HCT116 (cell line): ENCODE data around the gene PLAC8. TPM values are rescaled to one million over a fixed set of nuclear protein-coding genes. Genes with fewer than 3 reads are reported as not detected.
A peak's percentile ranks its signal among the peaks of the same experiment; 100 is the strongest.

Experiments used
- ATAC-seq: fragments of 200-7000 bp; cut with Tn5 transposase; 2 replicates; pipeline ENCODE4 v1.9.1; 2020; ENCODE audit warnings: mild to moderate bottlenecking, moderate library complexity
- BruUV-seq: library from RNA; stranded (reverse); fragments of 400-500 nt; replicated peaks from 2 replicates; lab custom pipeline; 2021; lab: Mats Ljungman, UMichigan
- CTCF ChIA-PET: fragments of 300-600 bp; sonication (Branson Sonifier 250); formaldehyde crosslinking; loops from one replicate; lab custom pipeline; 2021; ENCODE audit warnings: antibody characterized with exemption; lab: Charles Lee
- POLR2A ChIA-PET: fragments of 300-600, 350-600 bp; sonication (Branson Sonifier 250); formaldehyde crosslinking; loops from one replicate; lab custom pipeline; 2021; ENCODE audit warnings: antibody characterized with exemption; lab: Charles Lee
- RAD21 ChIA-PET, 2 experiments: fragments of 300-600 bp; sonication (Branson Sonifier 250); formaldehyde crosslinking; loops; one replicate each; lab custom pipeline; 2023; ENCODE audit warnings: low total read pairs in 2 of 2; ENCODE audit not compliant: uncharacterized antibody in 2 of 2, unreplicated experiment in 2 of 2, low non-redundant PET in 1 of 2; lab: Charles Lee
- DNase-seq: peaks from one replicate; pipeline ENCODE4 v3.0.0-alpha.2; 2010; ENCODE audit warnings: low read depth, low spot score
- H2AFZ ChIP-seq: fragments of 200-600 bp; shearing (Covaris generic), sonication (generic); 2 replicates; pipeline ENCODE4 v1.6.1; 2017; ENCODE audit warnings: low read depth, mixed run types, mixed read lengths, antibody characterized with exemption, low read length; ENCODE audit not compliant: poor library complexity, severe bottlenecking
- H3K27ac ChIP-seq: 2 replicates; pipeline ENCODE4 v1.5.1; 2012; ENCODE audit warnings: low read depth, low read length
- H3K27me3 ChIP-seq: fragments of 200-600 bp; sonication (generic); 2 replicates; pipeline ENCODE4 v1.6.1; 2016; ENCODE audit warnings: mixed run types, low read length, mixed read lengths; ENCODE audit not compliant: insufficient read depth
- H3K36me3 ChIP-seq, 2 experiments: fragments of 200-500 bp in 1 of 2; fragments of 200-600 bp in 1 of 2; sonication (Bioruptor generic) in 1 of 2; sonication (generic) in 1 of 2; 2 replicates each; pipeline versions ENCODE4 v1.5.1 to v1.6.1; 2014 to 2016; ENCODE audit warnings: low read length in 2 of 2, inconsistent platforms in 1 of 2, mixed read lengths in 1 of 2, mixed run types in 1 of 2; ENCODE audit not compliant: insufficient read depth in 2 of 2, control insufficient read depth in 1 of 2
- H3K4me1 ChIP-seq, 2 experiments: fragments of 200-600 bp in 1 of 2; sonication (generic) in 1 of 2; 2 replicates each; pipeline versions ENCODE4 v1.5.1 to v1.6.1; 2012 to 2017; ENCODE audit warnings: low read length in 2 of 2, inconsistent platforms in 1 of 2, mild to moderate bottlenecking in 1 of 2, mixed read lengths in 1 of 2, mixed run types in 1 of 2, moderate library complexity in 1 of 2; ENCODE audit not compliant: insufficient read depth in 2 of 2, control insufficient read depth in 1 of 2
- H3K4me2 ChIP-seq: fragments of 200-600 bp; sonication (generic); 2 replicates; pipeline ENCODE4 v1.6.1; 2017; ENCODE audit warnings: mixed run types, low read length, mixed read lengths
- H3K4me3 ChIP-seq, 2 experiments: fragments of 200-600 bp in 1 of 2; sonication (generic) in 1 of 2; replicated peaks in 1 of 2; 2 replicates each; pipeline ENCODE4 v1.5.1; 2011 to 2016; ENCODE audit warnings: low read length in 2 of 2, control low read depth in 1 of 2, low read depth in 1 of 2, mild to moderate bottlenecking in 1 of 2, mixed read lengths in 1 of 2, mixed run types in 1 of 2
- H3K79me2 ChIP-seq: fragments of 200-600 bp; sonication (generic); 2 replicates; pipeline ENCODE4 v1.6.1; 2017; ENCODE audit warnings: mild to moderate bottlenecking, mixed run types, low read length, moderate library complexity, mixed read lengths; ENCODE audit not compliant: insufficient read depth
- H3K9ac ChIP-seq: fragments of 200-600 bp; sonication (generic); 2 replicates; pipeline ENCODE4 v1.6.1; 2016; ENCODE audit warnings: low read length, mixed read lengths
- H3K9me2 ChIP-seq: fragments of 200-600 bp; sonication (generic), shearing (Covaris generic); 2 replicates; pipeline ENCODE4 v1.6.1; 2017; ENCODE audit warnings: mixed run types, mild to moderate bottlenecking, moderate library complexity; ENCODE audit not compliant: insufficient read depth
- H3K9me3 ChIP-seq, 2 experiments: fragments of 200-500 bp in 1 of 2; fragments of 200-600 bp in 1 of 2; sonication (Bioruptor generic) in 1 of 2; sonication (generic) in 1 of 2; 2 replicates each; pipeline ENCODE4 v1.6.1; 2014 to 2017; ENCODE audit warnings: low read length in 2 of 2, mixed read lengths in 2 of 2, inconsistent platforms in 1 of 2, low read depth in 1 of 2, mild to moderate bottlenecking in 1 of 2, mixed run types in 1 of 2, moderate library complexity in 1 of 2; ENCODE audit not compliant: control insufficient read depth in 1 of 2, insufficient read depth in 1 of 2
- H4K20me1 ChIP-seq: fragments of 200-600 bp; sonication (generic), shearing (Covaris generic); 2 replicates; pipeline ENCODE4 v1.6.1; 2017; ENCODE audit warnings: mixed run types, mild to moderate bottlenecking, moderate library complexity; ENCODE audit not compliant: insufficient read depth
- CBX3 ChIP-seq: IDR thresholded peaks from 2 replicates; pipeline ENCODE4 v1.6.1; 2012; ENCODE audit warnings: low read depth
- POLR2A ChIP-seq: IDR thresholded peaks from 2 replicates; pipeline ENCODE4 v1.7.0; 2011; ENCODE audit warnings: borderline replicate concordance; ENCODE audit not compliant: insufficient read depth, insufficient read length; ENCODE audit errors: extremely low read depth
- SRF ChIP-seq: IDR thresholded peaks from 2 replicates; pipeline ENCODE4 v1.6.1; 2012; ENCODE audit warnings: low read depth
- intact Hi-C: fragments of 100-400 bp; cut with micrococcal nuclease; formaldehyde crosslinking; loops from 2 replicates; pipeline ENCODE4 v1.10.0; 2022
- total RNA-seq: library from RNA; stranded (reverse); gene quantifications from one replicate; pipeline ENCODE4 v1.2.1, GENCODE V29; 2021; ENCODE audit not compliant: unreplicated experiment
- TF ChIP-seq, protein P1 (sequence below): IDR thresholded peaks from 2 replicates; pipeline ENCODE4 v1.6.1; 2011; ENCODE audit warnings: mild to moderate bottlenecking, low read length, moderate library complexity; ENCODE audit not compliant: insufficient replicate concordance; ENCODE audit errors: extremely low read depth
- TF ChIP-seq, protein P2 (sequence below): IDR thresholded peaks from 2 replicates; pipeline ENCODE4 v1.6.1; 2012

The PLAC8 gene
- total RNA-seq, 1 experiment from 2014 or later = 0.61 TPM

DNA sequence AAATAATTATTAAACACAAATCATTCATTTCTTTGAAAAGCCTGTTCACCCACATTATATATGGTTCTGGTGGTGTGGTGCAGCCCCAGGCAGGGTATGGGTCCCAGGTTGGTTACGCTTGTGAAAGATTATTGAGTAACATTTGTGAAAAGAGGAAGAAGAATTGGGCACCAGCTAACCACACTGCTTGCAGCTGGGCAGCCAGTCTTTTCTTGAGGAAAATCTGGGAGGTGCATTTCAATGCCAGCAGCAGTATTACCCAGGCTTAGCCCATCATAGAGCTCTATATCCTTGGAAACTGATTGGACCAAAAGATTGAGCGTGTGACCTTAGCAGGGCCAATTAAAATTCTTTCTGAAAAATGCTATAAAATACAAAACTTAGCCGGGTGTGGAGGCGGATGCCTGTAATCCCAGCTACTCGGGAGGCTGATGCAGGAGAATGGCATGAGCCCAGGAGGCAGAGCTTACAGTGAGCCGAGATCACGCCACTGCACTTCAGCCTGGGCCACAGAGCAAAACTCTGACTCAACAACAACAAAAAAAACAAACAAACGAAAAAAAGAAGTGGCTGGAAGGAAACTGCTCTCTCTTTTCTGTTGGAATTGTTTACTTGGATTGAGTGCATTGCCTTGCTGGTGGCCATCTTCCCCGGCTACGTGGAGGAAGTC lies 9.7 kb upstream of the PLAC8 start:
- H3K27ac ChIP-seq = no peak overlapping the region
- POLR2A ChIA-PET = no interaction called here
- 0 out of 2 replicates have a peak, but pooled peaks have one; percentile 32 for ATAC-seq

DNA sequence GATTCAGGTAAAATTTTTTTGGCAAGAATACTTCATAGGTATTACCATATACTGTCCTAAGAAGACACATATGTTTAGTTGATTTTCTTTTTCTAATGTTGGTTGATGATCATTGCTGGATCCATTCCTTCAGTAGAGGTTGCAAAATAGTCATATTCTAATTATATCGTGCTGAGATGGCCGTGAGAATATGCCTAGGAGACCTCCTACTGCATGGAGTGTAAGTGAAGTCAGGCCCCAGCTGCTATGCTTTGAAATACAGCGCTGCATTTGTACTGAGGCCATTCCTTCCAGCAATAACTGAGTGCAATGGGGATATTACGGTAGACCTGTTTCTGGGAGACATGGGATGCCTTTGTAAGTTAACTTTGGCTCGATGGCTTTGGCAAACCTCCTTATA lies 6.7 kb upstream of the PLAC8 start:
- no peak overlapping the region for H2AFZ ChIP-seq
- TF ChIP-seq, protein P1, sequence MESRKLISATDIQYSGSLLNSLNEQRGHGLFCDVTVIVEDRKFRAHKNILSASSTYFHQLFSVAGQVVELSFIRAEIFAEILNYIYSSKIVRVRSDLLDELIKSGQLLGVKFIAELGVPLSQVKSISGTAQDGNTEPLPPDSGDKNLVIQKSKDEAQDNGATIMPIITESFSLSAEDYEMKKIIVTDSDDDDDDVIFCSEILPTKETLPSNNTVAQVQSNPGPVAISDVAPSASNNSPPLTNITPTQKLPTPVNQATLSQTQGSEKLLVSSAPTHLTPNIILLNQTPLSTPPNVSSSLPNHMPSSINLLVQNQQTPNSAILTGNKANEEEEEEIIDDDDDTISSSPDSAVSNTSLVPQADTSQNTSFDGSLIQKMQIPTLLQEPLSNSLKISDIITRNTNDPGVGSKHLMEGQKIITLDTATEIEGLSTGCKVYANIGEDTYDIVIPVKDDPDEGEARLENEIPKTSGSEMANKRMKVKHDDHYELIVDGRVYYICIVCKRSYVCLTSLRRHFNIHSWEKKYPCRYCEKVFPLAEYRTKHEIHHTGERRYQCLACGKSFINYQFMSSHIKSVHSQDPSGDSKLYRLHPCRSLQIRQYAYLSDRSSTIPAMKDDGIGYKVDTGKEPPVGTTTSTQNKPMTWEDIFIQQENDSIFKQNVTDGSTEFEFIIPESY = no peak
- TF ChIP-seq CBX3 = no peak
- no peaks in the 10 kb centered on the region for H3K79me2 ChIP-seq
- no TSS peak for BruUV-seq
- no peak for ATAC-seq
- H3K4me3 ChIP-seq = no peak overlapping the region
- H3K27me3 ChIP-seq = no peaks in the 10 kb centered on the region
- no peaks in the 10 kb centered on the region for H3K36me3 ChIP-seq
- no peaks in the 10 kb centered on the region for H3K4me1 ChIP-seq
- ChIA-PET CTCF (no interaction called here), RAD21 (no interaction called here), POLR2A (no interaction called here)
- no peaks in the 10 kb centered on the region for H3K9me2 ChIP-seq
- H3K27ac ChIP-seq = no peak overlapping the region
- no peak for DNase-seq
- H3K9me3 ChIP-seq = no peaks in the 10 kb centered on the region
- H4K20me1 ChIP-seq = no peaks in the 10 kb centered on the region
- H3K4me2 ChIP-seq = no peak overlapping the region
- intact Hi-C loops = no loop called here
- no peak overlapping the region for H3K9ac ChIP-seq

More for the DNA sequence above, 9.7 kb upstream of the PLAC8 start:
- no peaks in the 10 kb centered on the region for H4K20me1 ChIP-seq
- H3K9me2 ChIP-seq = no peaks in the 10 kb centered on the region
- DNase-seq = no peak
- H3K9me3 ChIP-seq = no peaks in the 10 kb centered on the region
- TF ChIP-seq, protein P2, sequence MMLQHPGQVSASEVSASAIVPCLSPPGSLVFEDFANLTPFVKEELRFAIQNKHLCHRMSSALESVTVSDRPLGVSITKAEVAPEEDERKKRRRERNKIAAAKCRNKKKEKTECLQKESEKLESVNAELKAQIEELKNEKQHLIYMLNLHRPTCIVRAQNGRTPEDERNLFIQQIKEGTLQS = no peak
- TF ChIP-seq SRF = no peak
- no peak for TF ChIP-seq POLR2A
- CTCF ChIA-PET = no interaction called here
- H3K4me3 ChIP-seq = no peak overlapping the region
- RAD21 ChIA-PET = no interaction called here
- no peaks in the 10 kb centered on the region for H3K79me2 ChIP-seq
- no peak overlapping the region for H2AFZ ChIP-seq
- intact Hi-C loops = no loop called here
- H3K9ac ChIP-seq = no peak overlapping the region
- no peaks in the 10 kb centered on the region for H3K27me3 ChIP-seq
- H3K36me3 ChIP-seq = no peaks in the 10 kb centered on the region
- no peak overlapping the region for H3K4me2 ChIP-seq
- peaks cover 0 to 5% of the 10 kb centered on the region in 2 experiments; a peak in 2 of 4 replicates for H3K4me1 ChIP-seq
- no TSS peak for BruUV-seq
